GM18951 (cell line): Measurements from ENCODE around the gene SPTBN4.

ENCODE experiments used
- POLR2A ChIP-seq: IDR thresholded peaks from 4 replicates; pipeline ENCODE4 v1.6.1; 2011; ENCODE audit warnings: mild to moderate bottlenecking; ENCODE audit not compliant: insufficient read length, insufficient read depth; ENCODE audit errors: extremely low read depth
- in situ Hi-C: fragments of 300-500 bp; cut with MboI; formaldehyde crosslinking; loops from one replicate; pipeline ENCODE4 v1.12.0; 2022; ENCODE audit warnings: low sequenced_read_pairs, mixed read lengths, inconsistent platforms; ENCODE audit not compliant: unreplicated experiment

SPTBN4 gene

DNA sequence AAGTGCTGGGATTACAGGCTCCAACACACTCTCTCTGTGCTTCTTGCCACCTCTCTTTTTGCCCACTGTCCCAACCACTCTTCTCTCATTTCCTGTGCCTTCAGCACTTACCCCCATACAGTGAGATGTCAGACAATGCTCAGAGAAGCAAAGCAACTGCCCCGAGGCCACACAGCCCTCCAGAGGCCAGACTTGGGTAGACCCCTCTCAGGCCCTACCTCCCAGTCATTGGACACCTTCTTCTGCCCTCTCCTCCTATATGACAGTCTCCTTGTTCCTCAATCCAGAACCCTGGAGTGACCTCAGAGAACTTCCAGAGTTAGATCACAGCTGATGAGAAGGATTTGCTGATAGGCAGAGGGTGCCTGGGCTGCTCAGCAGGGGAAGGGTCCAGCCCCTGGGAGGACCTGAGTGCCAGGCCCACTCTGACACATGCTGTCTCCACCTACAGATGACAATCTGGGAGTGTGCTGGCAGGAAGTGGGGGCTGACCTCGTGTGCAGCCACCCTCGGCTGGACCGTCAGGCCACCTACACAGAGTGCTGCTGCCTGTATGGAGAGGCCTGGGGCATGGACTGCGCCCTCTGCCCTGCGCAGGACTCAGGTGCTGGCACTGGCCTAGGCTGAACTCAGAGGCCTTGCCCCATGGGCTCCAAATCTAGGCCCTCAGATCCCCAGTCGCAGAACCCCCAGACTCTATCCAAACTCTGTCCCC lies 158.8 kb downstream of the SPTBN4 start:
- in situ Hi-C loops, result no loop called here
- TF ChIP-seq POLR2A, result no peak
